Lung (tissue), 12 donors: ENCODE results near the gene FAM120A. TPM values are rescaled to one million over a fixed set of nuclear protein-coding genes. Genes with fewer than 3 reads are reported as not detected.
A peak's percentile ranks its signal among the peaks of the same experiment; 100 is the strongest.

ENCODE experiments used
- ATAC-seq: fragments of 200-7000 bp; cut with Tn5 transposase; one replicate; pipeline ENCODE4 v1.9.1; 2020; ENCODE audit warnings: moderate number of reproducible peaks; ENCODE audit not compliant: insufficient read depth, low FRiP score
- DNase-seq, 3 donors: peaks; one replicate each; pipeline ENCODE4 v3.0.0-alpha.2; 2013 to 2017
- H3K27ac ChIP-seq, 2 donors: one replicate each; pipeline ENCODE4 v1.5.1; 2013; ENCODE audit warnings: mild to moderate bottlenecking in 2 of 2, moderate library complexity in 2 of 2, control low read depth in 1 of 2, inconsistent platforms in 1 of 2, low read depth in 1 of 2, low read length in 1 of 2
- H3K27me3 ChIP-seq, 3 donors: one replicate each; pipeline ENCODE4 v1.5.1; 2013; ENCODE audit warnings: low read length in 2 of 3; ENCODE audit not compliant: control insufficient read depth in 3 of 3, insufficient read depth in 3 of 3
- H3K36me3 ChIP-seq, 4 donors: one replicate each; pipeline ENCODE4 v1.5.1; 2013; ENCODE audit warnings: low read length in 4 of 4, mild to moderate bottlenecking in 1 of 4, moderate library complexity in 1 of 4; ENCODE audit not compliant: control insufficient read depth in 4 of 4, insufficient read depth in 4 of 4
- H3K4me1 ChIP-seq, 5 donors: one replicate each; pipeline ENCODE4 v1.5.1; 2013; ENCODE audit warnings: low read length in 5 of 5, mild to moderate bottlenecking in 2 of 5, moderate library complexity in 1 of 5; ENCODE audit not compliant: control insufficient read depth in 5 of 5, insufficient read depth in 5 of 5
- H3K4me3 ChIP-seq: one replicate; pipeline ENCODE4 v1.5.1; 2013; ENCODE audit warnings: mild to moderate bottlenecking, control low read depth, moderate library complexity
- H3K9ac ChIP-seq, 2 donors: one replicate each; pipeline ENCODE4 v1.5.1; 2013; ENCODE audit warnings: low read length in 2 of 2, control low read depth in 1 of 2; ENCODE audit not compliant: insufficient read depth in 1 of 2
- H3K9me3 ChIP-seq, 4 donors: one replicate each; pipeline ENCODE4 v1.5.1; 2013; ENCODE audit warnings: low read length in 3 of 4, mild to moderate bottlenecking in 1 of 4, moderate library complexity in 1 of 4; ENCODE audit not compliant: control insufficient read depth in 4 of 4, insufficient read depth in 3 of 4
- WGBS, 2 donors: extraction: QIAGEN DNeasy Blood & Tissue Kit; methylation state at CpG; one replicate each; pipeline ENCODE4 v1.1.7; 2013; 5-methylcytosine and 5-hydroxymethylcytosine counted together
- polyA plus RNA-seq, 2 donors: library from polyadenylated mRNA; stranded (reverse); fragments of 200-250 nt; gene quantifications; one replicate each; pipeline ENCODE4 v1.2.1, GENCODE V29; 2013
- total RNA-seq, 2 donors: library from RNA; depleted of rRNA in 1 of 2; stranded (reverse); fragments of >200 nt in 1 of 2; gene quantifications; one replicate each; pipeline ENCODE4 v1.2.1, GENCODE V29; 2014 to 2021
- TF ChIP-seq, protein P1 (sequence below): IDR thresholded peaks from 2 replicates; pipeline ENCODE4 v1.5.1; 2012; ENCODE audit warnings: mild to moderate bottlenecking; ENCODE audit errors: control extremely low read depth, extremely low read depth
- donor health status: control.
- donor health status: control.
- donor health status: Bipolar disorder and iron deficiency.
- donor health status: healthy.
- donor health status: DM: yes; HTN: yes; CAD: no.

Gene FAM120A
- total and polyA plus RNA-seq, 4 donors = 44.9 to 134 (median 91.2) TPM

DNA sequence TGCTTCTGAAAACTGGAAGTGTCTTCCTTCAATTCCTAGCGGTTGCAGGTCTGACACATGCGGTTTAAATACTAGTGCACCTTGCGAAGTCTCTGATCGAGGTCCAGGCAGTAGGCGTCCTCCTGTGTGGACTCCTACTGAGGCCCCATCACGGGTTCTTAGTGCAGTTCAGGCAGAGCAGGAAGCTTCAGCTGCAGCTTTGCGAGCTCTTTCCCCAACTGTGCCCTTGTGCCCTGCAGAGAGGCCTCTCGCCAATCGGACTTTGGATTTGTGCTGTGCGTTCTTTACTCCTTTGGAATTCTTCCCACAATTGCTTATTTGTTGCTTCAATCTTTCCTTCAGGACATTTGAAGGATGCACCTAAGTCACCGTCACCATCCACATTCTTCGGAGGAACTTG, 42.5 kb downstream of the FAM120A start:
- TF ChIP-seq, protein P1, sequence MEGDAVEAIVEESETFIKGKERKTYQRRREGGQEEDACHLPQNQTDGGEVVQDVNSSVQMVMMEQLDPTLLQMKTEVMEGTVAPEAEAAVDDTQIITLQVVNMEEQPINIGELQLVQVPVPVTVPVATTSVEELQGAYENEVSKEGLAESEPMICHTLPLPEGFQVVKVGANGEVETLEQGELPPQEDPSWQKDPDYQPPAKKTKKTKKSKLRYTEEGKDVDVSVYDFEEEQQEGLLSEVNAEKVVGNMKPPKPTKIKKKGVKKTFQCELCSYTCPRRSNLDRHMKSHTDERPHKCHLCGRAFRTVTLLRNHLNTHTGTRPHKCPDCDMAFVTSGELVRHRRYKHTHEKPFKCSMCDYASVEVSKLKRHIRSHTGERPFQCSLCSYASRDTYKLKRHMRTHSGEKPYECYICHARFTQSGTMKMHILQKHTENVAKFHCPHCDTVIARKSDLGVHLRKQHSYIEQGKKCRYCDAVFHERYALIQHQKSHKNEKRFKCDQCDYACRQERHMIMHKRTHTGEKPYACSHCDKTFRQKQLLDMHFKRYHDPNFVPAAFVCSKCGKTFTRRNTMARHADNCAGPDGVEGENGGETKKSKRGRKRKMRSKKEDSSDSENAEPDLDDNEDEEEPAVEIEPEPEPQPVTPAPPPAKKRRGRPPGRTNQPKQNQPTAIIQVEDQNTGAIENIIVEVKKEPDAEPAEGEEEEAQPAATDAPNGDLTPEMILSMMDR = no peak
- no peak overlapping the region for H3K4me3 ChIP-seq
- no peak overlapping the region for H3K27ac ChIP-seq
- peaks cover 5 to 40% (median 25%) of the 10 kb centered on the region in 4 donors for H3K36me3 ChIP-seq
- H3K27me3 ChIP-seq = no peaks in the 10 kb centered on the region
- ATAC-seq = no peak
- H3K9ac ChIP-seq = no peak overlapping the region
- H3K9me3 ChIP-seq = no peaks in the 10 kb centered on the region
- peaks cover 0 to 9% (median 0%) of the 10 kb centered on the region in 5 donors for H3K4me1 ChIP-seq
- no peak for DNase-seq
- 97% methylated on average over 12 of the region's 12 CpGs for WGBS, 2 donors

DNA sequence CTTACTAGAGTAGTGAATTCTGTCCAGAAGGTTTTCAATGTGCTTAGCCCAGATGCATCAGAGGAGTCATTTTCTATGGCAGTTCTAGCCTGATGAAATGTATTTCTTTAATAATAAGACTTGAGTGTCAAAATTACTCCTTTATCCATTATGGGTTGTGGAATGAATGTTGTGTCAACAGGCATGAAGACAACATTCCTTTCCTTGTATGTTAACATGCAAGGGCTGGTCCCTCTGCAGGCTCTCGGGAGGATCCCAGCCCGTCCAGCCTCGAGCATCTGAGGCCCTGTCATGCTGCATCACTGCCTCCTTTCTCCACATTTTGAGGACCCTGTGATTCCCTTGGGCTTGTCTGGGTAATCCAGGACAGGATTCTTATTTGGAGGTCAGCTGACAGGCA, 44.8 kb downstream of the FAM120A start:
- ATAC-seq (no peak), DNase-seq (no peak)
- H3K9me3 ChIP-seq = no peaks in the 10 kb centered on the region
- H3K4me3 ChIP-seq = no peak overlapping the region
- H3K27me3 ChIP-seq = no peaks in the 10 kb centered on the region
- H3K4me1 ChIP-seq = peaks cover 0 to 11% (median 0%) of the 10 kb centered on the region in 5 donors
- H3K27ac ChIP-seq = no peak overlapping the region
- H3K9ac ChIP-seq = no peak overlapping the region
- peaks cover 5 to 46% (median 30%) of the 10 kb centered on the region in 4 donors for H3K36me3 ChIP-seq
- TF ChIP-seq, protein P1 = no peak
- WGBS, 2 donors = 79 to 89% methylated on average over 3 of the region's 3 CpGs

DNA sequence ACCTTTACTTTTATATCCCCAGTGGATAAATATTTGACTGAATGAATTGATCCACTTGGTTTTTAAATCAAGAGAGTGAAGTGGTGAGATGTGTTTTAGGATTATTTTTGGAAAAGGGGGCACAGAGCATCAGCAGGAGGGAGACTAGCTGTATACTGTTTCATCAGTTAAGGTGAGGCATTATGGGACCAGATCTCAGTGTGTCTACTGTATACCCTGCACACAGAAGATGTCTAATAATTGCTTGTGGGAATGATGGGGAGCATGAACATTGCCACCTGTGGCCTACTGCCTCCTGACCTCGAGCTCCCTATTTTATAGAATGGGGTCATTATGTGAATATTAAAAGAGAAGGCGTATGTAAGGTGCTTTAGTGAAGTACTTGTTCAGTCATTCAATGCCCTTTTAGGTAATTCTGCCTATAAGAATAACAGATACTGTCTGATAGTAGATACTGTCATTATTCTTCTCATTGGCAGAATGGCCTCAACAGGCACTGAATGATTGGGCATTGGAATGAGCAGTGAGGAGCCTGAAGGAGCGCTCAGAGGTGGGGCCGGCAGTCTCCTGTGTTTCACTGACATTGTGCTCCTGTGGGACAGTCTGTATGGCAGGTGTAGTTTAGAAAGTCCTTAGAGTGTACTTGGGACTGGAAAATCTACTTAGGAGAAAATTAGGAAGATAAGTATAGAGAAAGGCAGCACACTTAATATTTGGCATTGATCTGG, 49.2 kb downstream of the FAM120A start:
- DNase-seq (no peak), ATAC-seq (no peak)
- H3K36me3 ChIP-seq = peaks cover 15 to 43% (median 28%) of the 10 kb centered on the region in 4 donors
- H3K27ac ChIP-seq = peak overlapping the region; percentile 33 to 77
- no peak overlapping the region for H3K9ac ChIP-seq
- H3K27me3 ChIP-seq = no peaks in the 10 kb centered on the region
- H3K9me3 ChIP-seq = no peaks in the 10 kb centered on the region
- H3K4me3 ChIP-seq = no peak overlapping the region
- WGBS, 2 donors = 84 to 88% methylated on average over 4 of the region's 4 CpGs
- peaks cover 0 to 22% (median 0%) of the 10 kb centered on the region in 5 donors for H3K4me1 ChIP-seq
- TF ChIP-seq, protein P1 = no peak
